ENCODE measurements around the gene OSBPL2.

Gene OSBPL2

GRCh38 chr20:62303340-62304226 is 65.3 kb downstream of the OSBPL2 start:
- DNase-seq: no peak

GRCh38 chr20:62304331-62305148 is 66.2 kb downstream of the OSBPL2 start:
- no peak for DNase-seq

DNA sequence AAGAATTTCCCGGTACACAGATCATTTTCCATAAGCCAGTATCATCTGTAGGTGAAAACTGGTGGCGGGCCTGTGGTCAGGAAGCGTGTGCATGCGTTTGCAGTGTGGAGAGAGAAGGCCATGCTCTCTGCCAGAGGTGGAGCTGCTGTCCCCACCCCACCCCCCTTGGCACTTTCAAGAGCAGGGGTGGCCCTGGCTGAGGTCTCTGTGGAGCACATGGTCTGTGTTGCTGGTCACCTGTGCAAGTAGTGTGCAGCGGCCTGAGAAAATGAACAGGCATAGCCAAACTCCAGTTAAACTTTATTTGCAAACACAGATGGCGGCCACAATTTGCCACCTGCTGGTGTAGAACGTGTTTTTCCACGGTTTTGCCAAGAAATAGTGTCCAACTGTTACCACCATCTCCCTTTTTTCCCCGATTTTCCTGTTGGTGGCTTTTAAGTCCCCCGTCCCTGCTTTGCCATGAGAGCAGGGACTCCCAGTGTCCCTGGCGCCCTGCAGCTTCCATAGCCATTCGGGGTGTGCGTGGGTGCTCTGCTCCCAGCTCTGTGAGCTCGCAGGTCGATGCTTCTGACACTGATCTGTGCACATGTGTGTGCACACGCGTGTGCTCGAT is 66.9 kb downstream of the OSBPL2 start:
- no peak for DNase-seq

DNA sequence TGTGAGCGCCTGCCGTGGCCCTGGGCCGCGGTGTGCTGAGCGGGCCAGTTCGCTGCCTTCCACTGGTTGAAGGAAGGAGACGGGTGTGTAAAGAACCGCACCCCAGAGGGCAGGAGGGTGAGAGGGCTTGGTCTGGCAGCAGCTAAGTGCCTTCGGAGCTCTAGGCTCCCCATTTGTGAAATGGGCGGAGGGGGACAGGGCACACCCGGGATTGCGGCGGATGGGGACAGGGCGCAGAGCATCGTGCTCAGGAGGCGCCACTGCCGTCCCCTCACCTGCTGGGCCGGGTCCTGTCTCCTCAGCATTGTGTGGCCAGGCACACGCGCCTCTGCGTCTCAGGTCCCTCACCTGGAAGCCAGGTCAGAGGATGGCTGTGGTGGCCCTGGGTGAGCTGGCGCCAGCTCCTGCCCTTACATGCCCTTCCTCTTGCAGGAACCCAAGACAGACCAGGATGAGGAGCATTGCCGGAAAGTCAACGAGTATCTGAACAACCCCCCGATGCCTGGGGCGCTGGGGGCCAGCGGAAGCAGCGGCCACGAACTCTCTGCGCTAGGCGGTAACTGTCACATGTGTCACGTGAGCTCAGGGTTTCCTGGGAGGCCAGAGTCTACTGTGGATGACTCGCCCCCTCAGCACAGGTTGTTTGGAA is 67.6 kb downstream of the OSBPL2 start:
- no peak for DNase-seq

- DNase-seq: no peak
Measured at GRCh38 chr20:62306414-62307187, 68.3 kb downstream of the OSBPL2 start.

DNA sequence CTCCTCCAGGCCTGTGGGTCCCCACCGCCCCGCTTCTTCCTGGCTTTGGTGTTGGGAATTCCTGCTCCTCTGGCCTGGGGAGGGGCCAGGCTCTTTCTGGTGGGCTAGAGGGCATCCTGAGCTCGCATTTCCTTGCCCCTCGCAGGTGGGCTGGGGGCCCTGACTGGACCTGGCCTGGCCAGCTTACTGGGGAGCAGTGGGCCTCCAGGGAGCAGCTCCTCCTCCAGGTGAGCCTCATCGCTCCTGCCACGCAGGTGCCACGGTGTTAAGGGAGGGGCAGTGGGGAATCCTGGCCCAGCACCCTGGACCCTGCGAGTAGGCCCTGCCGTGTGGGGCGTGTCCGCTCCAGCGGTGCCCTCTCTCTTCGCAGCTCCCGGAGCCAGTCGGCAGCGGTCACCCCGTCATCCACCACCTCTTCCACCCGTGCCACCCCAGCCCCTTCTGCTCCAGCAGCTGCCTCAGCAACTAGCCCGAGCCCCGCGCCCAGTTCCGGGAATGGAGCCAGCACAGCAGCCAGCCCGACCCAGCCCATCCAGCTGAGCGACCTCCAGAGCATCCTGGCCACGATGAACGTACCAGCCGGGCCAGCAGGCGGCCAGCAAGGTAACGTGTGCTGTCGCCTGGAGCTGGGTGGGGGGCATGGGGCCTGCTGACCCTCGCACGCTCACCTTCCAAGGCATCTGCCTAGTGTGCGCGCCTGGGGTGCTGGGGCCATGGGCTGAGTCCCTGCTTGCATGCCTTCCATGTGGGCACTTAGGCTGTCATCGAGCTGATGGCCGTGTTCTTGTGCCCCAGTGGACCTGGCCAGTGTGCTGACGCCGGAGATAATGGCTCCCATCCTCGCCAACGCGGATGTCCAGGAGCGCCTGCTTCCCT is 69.1 kb downstream of the OSBPL2 start:
- DNase-seq: no peak

DNA sequence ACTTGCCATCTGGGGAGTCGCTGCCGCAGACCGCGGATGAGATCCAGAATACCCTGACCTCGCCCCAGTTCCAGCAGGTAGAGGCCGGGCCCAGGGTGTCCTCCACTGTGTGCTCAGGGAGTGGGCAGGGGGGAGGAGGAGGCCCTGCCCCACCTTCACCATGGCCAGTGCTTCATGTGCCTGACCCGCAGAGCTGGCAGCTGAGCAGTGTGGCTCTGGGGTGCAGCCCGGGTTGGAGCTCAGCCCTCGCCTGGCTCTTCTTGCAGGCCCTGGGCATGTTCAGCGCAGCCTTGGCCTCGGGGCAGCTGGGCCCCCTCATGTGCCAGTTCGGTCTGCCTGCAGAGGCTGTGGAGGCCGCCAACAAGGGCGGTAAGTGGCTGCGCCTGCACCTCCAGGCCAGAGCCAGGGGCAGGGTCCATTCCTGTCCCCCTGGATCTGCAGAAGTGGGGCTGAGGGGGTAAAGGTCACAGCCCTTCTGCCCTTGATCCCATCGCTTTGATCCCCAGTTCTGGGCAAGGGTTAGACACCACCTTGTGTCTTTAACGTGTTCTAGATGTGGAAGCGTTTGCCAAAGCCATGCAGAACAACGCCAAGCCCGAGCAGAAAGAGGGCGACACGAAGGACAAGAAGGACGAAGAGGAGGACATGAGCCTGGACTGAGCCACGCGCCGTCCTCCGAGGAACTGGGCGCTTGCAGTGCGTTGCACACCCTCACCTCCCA is 69.9 kb downstream of the OSBPL2 start:
- DNase-seq: no peak

DNA sequence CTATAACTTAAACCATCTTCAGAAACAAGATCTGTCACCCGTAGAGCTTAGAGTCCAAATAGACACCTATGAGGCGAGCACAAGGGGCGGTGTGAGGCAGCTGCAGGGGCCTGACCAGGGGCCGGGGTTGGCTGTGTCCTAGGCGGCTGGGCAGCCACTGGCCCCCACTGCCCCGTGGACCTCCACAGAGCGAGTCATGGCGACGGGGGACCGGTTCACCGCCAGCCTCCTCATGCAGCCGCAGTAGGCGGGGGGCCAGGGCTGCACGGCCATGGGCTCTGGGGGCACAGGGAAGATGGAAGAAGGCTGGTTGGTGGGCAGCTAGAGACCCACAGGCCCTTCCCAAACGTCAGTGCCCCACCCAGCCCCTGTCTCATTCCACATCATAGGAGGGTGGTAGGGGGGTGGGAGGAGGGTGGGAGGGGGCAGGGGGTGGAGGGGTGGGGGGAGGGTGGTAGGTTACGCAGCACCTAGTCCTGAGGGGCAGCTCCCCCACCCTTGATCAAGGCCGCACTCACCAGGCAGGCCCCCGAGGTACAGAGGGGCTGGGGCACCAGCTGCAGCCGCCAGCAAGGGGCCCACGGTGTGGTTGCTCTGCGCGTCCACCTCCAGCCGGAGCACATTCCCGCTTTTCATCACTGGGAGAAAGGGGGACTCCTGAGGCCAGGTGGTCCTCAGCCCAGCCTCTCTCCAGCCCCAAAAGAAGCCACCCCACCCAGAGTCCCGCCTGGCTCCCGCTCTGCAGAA is 71.0 kb downstream of the OSBPL2 start:
- no peak for DNase-seq

GRCh38 chr20:62309947-62310756 is 71.8 kb downstream of the OSBPL2 start:
- no peak for DNase-seq

DNA sequence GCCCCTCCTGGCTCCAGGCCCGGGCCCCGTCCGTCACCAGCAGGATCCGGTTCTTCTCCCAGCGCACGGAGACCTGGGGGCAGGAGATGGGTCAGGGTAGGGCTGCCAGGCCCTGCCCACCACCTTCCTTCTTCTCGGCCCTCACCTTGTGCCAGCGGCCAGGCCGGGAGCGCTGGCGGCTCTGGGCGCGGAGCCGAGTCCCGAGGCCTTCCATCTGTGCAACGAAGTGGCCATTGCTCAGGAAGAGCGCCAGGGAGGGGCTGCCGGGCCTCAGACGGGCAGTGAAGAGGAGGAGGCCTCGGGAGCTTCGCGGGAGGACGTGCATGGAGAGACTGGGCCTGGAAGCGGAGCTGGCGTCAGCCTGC is 72.4 kb downstream of the OSBPL2 start:
- DNase-seq: no peak

- DNase-seq: no peak
Measured at GRCh38 chr20:62311150-62311549, 72.8 kb downstream of the OSBPL2 start.

DNA sequence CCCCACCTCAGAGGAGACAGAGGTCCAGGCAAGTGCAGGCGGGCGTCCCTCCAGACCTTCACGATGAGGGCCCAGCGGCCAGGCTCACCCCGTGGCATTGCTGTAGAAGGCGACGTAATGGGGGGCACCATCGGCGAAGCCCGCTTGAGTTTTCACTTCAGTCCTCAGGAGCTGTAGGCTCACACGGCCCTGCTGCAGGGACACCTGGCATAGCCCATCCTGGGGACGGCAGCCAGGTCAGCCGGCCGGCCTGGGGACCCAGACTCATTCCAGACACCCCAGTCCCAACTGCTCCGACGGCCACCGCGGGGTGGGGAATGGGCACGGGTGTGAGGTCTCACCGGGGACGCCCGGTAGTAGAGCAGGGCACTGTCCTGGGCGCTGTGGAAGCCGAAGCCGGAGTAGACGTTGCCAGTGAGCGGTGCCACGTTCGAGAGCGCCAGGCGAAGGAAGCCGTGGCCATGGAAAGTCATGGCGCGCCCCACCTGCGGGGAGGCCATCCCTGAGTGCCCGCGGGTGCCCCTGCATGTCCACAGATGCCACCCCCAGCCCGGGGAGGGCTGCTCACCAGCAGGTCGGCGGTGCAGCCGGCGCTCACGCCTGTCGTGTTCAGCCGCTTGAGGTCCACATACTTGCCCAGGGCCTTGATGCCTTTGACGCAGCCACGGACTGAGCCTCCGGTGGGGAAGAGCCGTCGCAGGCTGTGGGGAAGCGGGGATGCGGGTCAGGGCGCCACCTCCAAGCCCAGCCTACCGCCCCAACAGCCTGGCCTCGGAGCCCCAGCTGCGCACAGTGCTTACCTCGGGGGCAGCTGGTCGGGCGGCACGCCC is 73.7 kb downstream of the OSBPL2 start:
- DNase-seq: no peak

GRCh38 chr20:62312662-62312977 is 74.3 kb downstream of the OSBPL2 start:
- no peak for DNase-seq

DNA sequence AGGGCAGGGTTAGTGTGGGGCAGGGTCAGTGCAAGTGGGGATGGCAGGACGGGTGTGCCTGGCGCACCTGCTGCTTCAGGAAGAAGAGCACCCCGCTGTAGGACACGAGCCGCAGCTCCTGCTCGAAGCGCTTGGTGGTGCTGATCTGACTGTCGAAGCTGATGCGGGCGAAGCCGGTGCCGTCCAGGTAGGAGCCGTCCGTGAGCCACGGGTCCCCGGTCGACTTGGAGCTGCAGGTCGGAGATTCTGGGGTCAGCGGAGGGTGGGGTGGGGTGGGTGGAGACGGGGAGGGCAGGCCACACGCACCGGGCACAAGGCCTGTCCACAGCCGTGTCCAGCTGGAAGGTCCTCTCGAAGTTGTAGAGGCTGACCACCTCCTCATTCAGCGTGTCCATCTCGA is 74.7 kb downstream of the OSBPL2 start:
- no peak for DNase-seq

GRCh38 chr20:62313460-62314338 is 75.4 kb downstream of the OSBPL2 start:
- DNase-seq: no peak

DNA sequence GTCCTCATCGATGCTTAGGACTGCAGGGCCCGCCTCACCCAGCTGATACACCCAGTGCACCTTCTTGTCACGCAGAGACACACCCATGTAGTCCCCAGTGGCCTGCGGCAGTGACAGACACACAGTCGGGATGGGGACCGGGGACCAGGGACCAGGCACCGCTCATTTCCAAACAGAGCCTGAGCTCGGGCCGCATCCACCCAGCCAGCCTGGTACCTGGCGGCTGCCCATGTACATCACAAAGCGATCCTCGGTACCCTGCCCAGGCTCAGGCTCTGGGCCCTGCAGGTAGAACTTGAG is 76.0 kb downstream of the OSBPL2 start:
- no peak for DNase-seq

- no peak for DNase-seq
Measured at GRCh38 chr20:62314711-62315302, 76.5 kb downstream of the OSBPL2 start.

Measured in activated gamma-delta T cell treated with Interleukin-2 at 50 U/mL for 16 hours (primary cell).